Islet precursor cell (in vitro differentiated cells): ENCODE results near the gene RNF145.
"Not testable (repeated sequence)": the region's sequence is repeated elsewhere in the genome, so short reads cannot be mapped to it uniquely, and the experiment has no call there.

Source experiments
- DNase-seq: peaks from one replicate; pipeline ENCODE4 v3.0.0-alpha.2; 2018

RNF145 gene

DNA sequence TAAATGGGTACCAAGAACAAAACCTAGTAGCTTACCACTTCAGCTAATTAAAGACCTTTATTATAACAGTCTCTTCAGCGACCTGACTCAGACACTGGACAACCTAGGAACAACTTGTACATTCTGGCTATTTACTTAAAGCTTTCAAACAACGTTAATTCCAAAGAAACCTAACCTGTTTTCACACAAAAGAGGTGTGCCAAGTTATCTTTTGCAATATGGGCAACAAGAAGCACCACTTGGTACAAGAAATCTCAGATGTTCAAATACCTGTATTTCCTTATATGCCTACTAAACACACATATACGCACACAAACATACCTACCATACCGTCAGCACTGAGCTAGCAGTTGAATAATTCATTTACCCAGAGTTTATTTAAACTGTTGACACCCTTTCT is 23.0 kb downstream of the RNF145 start:
- DNase-seq = no peak

DNA sequence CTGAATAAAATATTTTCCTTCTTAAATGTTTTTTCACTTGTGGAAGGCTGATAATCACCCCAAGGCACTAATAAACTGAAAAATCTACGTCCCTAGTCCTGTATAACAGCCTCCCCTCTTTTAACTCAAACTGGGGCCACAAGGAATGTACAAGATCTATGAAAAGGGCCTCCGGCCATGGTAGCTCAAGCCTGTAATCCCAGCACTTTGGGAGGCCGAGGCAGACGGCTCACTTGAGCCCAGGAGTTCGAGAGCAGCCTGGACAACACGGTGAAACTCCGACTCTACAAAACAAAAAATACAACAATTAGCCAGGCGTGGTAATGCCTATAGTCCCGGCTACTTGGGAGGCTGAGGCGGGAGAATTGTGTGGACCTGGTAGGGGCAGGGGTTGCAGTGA is 23.6 kb downstream of the RNF145 start:
- DNase-seq = peak; percentile 57

DNA sequence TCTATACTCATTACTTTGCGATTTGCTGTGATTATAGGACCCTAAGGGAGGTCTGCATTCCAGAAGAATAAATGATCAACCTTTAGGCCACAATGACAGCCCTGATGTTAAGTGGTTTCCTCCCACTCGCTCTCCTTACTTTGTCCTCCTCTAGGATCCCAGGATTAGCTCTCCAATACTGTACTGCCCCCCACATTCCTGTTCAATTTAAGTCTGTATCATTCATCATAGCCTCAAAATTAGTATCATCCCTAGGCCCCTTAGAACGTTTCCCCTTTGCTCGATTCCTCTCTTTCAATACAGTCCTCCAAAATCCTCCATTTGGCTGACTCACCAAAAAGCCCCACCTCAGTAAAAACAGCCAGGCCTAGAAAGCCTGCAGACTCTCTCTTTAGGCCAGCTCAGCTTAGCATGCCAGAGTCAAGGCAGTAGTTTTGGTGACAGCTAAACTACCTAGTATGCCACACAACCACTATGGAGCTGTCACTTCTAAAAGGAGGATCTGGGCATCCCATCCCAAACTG is 24.4 kb downstream of the RNF145 start:
- peak; percentile 86 for DNase-seq

DNA sequence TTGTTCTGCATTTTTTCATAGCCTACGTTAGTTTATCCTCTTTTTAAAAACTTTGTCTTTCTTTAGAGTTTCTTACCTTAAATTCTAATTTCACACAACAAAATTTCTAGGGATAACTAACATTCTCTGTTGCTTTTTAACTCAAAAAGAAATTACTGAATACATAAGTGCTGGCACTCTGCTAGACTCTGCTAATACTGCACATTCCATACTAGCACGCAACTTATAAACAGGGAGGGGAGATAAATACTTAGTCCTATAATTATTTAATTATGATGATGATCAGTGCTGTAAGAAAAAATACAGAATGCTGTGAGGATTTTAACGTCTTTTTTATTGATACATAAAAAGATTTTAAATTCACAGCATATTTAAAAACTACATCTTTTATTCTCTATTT is 25.1 kb downstream of the RNF145 start:
- no peak for DNase-seq

DNA sequence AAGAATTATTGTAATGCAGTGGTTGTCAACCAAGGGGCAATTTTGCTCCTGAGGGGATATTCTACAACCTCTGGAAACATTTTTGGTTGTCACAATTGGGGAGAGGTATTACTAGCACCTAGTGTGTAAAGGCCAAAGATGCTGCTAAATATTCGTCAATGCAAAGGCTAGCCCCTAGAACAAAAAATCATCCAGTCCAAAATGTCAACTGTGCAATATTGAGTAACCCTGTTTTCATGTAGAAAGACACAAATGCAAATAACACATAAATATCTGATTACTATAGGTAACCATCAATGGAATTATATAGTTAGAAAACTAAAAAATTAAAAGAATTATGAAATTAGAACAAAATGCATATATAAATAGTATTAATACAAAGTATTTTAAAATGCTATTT is 26.1 kb downstream of the RNF145 start:
- no peak for DNase-seq

DNA sequence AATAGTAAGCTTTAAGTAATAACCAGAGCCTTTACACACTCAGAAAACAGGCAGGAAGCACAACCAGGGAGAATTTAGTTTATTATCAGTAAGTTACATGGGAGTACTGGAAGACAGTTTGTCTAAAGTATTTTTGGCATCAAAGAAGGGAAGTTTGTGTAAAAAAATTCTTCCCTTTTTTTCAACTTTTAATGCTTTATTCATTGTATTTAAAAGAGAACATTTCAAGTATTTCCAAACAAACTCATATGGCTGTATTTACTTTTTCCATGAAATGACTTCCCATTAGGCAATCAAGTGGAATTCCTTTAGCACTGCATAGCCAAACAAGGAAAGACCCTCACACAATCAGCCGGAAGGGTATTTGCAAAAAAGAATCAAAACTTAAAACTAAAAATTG is 26.7 kb downstream of the RNF145 start:
- no peak for DNase-seq

DNA sequence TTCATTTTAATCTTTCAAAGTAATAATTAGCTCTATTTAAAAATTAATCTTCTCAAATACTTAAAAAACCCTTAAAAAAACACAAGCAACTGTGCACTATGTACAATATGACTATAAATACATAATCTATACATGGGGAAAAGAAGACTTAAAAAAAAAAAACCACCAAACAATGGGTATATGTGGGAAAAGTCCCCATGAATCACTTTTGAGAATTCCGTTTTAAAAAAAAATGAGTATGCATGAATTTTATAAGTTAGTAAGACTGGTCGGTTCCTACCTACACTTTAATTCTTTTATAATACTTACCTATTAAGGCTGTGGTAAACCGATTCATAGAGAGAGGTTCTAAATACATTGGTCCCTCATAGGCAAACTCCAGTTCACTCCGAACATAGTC is 27.7 kb downstream of the RNF145 start:
- DNase-seq = no peak

DNA sequence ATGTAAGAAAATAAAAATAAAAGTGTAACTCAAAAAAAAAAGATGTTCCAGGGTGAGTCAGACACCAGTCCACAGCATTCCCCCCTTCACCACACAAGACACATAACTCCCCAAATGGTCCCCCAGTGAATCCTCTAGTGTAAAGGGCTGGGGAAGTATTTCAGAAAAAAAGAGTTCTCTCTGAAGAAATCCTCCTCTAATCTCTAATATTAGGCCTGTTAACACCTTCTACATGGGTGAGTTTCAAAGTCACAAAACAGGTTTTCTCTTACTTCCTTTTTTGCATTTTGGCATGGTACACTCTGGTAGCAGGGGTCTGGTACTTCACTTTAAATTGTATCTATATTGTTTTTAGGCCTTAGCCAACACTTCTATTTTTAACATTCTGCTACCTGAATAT is 28.2 kb downstream of the RNF145 start:
- DNase-seq = no peak

DNA sequence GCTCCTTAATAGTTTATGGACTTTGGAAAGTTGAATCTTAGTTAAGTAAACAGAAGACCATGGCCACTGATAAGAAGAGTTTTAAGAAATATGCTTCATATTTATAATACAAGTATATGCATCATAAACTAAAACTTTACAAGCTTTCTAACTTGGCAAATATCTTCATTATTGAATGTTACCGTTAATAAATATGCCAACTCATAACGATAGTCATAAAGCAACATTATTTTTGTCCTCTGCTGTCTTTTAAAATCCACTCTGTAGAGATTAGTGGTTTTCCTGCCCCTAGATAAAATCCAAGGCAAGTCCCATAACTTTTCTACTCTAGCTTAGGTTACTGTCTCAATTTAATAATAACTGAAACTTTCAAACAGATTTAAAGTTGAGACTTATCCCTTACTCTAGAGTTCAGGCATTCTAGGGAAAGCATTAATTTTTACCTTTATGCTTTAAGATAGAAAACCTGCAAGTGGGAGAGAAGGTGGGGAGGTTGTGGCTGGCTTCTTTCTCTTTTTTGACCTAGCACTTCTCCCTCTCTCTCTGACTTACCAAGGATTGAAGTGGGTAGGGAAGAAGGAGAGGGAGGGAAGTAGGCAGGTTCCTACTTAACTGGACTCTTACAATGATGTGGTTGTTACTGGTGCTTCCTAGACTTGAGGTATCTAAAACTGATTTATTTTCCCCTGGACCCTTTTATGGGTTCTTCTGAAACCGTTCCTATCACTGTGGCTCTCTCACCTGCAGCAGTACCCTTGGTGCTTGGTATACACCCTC is 29.6 kb downstream of the RNF145 start:
- DNase-seq = no peak

DNA sequence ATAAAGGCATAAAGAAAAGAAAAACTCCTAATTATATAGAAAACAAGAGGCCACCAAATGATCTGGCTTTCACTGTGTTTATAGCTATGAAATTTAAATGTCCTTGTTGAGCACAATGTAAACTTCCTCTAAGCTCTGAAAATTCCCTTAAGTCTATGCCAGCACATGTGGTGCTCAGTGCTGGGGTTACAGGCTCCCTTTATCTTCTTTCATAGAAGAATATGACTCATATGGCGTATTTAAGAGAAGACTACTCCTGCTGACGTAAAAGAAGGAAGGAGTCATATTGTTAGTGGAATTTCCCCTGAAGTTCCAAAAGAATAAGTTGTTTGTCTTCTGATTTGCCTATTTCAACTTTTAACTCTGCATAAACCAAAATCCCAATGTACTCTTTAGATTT is 30.4 kb downstream of the RNF145 start:
- no peak for DNase-seq

DNA sequence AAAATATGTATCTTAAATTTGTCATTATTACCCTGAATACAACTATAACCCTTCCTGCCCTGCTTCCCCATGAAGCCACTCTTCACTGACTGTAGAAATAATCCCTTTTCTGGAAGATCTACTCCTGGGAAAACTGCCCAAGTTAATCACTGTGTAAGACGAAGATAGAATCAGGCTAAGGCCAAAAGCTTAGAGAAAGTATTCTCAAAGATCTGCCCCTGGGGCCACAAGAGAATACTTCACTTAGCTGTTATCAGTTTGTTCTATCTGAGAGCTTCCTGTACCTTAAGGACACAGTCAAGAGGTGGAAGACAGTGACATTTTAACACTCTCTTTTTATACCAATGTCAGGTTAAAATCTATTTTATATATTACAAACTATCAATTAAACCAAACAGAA is 33.8 kb downstream of the RNF145 start:
- DNase-seq = peak; percentile 76

DNA sequence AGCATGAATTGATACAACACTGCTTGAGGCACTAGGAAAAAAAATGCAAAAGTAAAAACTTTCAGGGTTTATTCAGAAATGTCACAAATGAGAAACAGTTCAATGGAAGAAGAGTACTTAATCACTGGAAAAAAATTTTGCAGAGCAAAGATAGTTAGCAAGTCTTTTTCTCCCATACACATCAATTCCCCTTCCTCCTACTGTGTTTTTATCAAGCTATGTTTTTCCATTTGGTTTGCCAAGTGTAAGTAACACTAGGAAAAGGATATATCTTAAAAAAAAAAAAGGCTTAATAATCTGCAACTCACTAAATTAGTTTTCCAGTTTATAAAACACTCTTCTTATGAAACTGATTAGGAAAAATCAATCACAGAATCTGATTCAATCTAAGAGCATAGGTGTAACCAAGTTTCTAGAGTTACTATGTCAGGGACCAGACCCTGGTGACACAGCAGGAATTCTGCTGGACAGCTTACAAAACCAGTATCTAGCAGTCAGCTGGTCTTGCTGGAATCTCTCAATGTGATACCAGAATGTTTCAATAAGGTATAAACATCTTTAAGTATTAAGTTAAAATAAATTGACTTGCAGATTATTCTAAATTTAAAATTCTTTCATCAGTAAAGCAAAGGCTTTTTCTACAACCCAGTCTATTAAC is 34.7 kb downstream of the RNF145 start:
- peak; percentile 55 for DNase-seq

DNA sequence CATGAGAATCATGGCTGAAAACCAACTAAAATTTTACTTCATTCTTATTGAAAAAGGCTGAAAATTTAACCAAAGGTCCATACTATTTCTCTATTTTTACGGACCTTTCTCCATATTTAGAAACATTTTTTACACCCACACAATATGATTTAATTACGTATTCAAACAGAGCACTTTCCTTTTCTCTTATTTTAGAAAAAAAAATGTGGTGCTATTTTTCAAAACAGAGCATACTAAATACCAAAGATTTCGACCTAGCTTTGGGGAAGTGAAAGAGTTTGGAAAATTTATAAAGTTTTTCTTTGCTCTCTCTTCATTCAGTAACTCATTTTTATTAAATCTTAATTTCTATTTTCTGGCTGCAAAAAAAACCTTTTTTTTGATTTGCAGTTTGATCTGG is 38.1 kb downstream of the RNF145 start:
- DNase-seq = no peak

DNA sequence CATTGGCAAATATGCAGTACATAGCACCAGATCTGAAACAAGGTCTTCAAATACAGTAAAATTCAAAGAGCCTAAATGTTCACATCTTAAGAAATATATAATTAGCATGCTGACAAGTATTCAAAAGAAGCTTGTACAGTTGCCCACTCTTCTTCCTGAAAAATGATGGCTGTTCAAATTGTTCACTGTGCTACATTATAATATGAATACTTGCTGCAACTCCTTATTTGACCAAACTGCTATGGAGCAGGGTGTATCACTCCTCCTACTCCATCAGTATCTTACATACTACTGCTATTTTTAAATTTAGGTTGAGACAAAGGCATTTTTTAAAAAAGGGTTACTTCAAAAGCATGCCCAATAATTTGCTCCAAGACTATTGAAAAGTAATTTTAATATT is 39.3 kb downstream of the RNF145 start:
- no peak for DNase-seq

DNA sequence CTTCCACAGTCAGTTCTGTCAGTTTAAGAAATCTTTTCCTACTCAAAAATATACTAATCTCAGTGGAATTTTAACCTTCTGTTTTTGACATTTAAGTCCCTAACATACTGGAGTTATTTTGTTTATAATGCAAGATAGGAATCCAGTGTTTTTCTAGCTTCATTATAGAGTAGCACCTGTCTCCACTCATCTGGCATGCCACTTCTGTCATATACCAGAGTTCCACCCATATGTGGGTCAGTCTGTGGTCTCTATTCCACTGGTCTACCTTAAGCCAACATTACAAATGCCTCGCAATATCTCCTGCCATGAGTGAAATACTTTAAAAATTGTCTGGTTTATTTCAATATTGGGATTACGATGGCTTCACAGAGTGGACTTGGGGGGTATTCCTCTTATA is 42.9 kb downstream of the RNF145 start:
- no peak for DNase-seq

DNA sequence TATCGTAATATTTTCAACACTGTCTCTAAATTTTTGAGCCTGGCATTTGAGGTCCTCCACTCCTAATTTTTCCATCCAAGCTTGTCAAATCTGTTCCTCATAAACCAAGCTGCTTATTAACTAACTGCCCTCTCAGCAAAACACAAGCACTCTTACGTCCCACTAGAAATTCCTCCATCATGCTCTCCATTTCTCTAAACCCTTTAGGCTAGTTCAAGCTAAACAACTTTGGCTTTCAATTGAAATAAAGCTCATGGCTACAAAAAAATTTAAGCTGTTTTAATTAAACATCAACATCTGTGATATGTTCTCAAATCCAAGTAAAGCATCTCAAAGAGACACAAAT is 45.7 kb downstream of the RNF145 start:
- DNase-seq = no peak

DNA sequence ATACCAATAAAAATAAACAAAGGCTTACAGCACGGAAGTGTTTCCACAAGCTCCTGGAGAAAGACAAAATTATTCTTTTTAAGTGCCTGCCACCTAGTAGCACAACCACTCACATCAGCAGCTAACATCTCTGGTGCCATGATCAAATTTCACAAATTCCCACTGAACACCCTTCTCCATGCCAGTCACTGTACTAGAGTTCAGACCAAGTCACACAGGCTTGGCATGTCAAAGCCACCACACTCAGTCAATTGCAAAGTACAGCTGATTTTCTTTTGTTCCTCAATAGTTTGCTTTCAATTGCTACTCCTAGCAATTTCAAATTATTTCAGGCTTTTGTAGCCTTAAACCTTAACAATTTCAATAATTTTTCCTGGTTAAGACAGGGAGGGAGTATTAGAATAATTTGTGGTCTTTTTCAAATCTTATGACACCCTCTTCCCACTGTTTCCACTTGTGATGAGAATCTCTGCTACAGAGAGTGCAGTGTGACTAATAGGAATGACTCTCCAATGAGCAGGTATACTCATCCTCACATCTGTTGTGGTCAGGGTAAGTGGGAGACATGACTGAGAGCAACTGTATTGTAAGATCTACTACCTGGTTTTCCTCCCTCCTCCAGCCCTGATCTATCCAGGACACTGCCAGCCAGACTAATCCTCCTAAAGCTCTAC is 46.2 kb downstream of the RNF145 start:
- peak; percentile 80 for DNase-seq

DNA sequence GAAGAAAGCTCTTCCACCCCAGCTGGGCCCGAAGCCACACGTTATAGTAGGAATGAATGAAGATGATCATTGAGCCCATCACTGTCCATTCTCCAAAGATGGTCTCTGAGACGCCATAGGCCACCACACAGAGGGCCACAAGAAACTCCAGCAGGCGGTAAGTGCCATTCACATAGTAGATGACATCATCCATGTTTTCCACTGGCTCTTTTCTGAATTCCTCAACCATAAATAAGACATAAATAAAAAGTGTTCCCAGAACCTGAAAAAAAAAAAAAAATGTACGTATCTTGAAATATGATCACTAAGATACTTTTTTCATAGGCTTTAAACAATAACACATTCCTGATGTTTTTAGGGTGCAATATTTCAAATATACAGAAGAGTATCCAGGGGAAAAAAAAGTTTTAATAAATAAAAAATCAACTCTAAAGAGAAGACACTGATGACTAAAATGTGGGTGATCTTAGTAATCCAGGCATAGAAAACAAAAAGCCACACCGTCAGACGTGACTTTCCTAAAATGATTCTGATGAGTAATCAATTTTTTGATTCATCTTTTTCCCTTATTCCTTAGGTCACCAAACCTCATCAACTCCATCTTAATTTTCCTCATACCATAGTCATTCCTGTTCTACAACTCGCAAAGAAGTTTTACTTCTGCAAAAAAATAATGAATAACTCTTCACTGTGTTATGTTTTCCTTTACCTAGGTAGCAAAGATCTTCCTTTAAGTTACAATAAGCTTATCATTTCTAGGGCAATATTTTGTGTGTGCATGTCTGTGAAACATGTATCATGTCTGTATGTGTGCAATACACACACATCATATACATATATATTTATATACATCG is 47.8 kb downstream of the RNF145 start:
- no peak for DNase-seq

DNA sequence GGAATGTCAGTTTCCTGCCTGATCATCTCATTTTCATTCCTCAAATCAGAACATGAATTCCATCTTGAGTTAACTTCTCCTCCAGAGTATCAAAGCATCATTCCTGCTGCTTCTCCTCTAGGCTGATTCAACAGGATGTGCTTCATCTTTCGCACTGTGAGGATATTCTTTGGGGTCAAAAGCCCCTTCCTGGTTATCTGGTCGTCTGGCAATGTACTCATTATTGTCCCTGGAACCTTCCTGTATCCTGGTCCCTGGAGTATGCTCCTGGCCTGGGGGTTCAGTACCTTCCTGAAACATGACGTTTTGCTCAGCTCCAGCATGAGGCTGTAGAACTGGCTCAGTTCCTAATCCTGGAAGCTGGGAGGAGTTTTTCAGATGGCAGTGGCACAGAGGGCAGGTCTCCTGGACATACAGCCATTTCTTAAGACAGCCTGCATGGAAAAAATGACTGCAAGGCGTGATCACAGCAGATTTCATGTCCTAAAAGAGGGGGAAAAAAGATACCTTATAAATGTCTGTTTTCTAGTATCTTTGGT is 50.7 kb downstream of the RNF145 start:
- not testable (repeated sequence) for DNase-seq

DNA sequence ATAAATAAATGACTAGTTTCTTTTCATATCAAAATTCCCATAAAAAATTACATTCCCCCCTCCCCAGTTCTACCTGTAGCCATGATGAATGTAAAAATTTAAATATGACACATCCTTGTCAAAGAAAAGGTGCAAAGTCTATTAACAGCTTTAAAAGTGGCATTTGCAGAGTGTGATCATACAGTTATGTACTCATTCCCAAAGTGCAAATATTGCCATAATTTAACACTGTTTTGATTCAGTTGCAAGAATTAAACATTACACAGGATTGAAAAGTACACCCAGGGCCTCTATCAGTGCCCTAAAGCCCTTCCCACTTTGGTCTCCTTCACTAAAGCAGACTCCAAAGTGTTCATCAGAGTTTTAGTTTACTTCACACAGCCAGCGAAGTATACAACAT is 51.8 kb downstream of the RNF145 start:
- no peak for DNase-seq

DNA sequence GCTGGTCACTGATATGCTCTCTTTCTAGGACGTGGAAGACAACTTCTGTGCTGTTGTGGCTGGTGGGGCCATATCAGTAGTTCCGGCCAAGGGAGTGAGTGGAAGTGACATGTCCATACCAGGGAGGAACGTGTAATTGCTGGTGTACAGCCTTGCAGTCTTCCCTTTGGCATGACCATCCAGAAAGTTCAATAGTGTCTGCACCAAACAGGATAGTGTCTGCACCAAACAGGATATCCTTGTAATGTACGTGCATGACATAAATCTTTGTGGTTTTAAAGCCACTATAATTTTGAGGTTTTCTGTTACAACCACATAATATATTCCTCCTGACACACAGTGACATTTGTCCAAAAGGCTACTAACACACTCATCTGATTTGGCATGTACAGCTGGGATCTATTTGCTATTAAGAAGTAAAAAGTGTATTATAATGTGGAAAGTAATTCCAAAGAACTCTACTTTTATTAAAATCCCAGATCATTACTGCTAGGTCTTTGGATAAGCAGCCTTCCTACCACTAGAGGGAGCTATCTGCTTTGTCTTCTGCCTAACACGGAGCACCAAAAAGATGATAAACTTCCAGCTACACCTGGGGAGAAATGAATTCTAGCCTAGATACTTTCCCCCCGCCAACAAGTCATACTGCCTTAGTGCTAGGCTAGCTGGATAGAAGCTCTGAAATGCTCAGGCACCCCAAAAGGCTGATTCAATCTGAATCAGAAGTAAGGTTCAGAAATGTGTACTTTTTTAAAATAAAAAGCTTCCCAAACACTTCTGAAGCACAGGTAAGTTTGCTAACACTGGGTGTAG is 52.7 kb downstream of the RNF145 start:
- DNase-seq = no peak

DNA sequence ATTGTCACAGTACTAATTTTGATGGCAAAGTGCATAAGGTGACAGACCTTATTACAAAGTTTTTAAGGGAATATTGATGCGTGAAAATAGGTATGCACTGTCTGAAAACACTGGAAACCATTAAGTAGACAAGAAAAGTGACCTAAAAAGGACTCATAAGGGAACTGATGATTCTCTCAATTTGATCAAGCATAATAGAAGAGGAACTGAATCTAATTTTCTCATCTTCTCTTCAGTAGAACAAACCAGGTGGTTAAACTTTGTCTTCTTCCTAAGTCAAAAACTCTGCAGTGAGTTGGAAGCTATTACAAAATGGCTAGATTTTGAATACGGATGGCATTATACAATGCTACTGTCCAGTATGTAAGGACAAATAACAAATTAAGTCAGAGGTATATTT is 53.4 kb downstream of the RNF145 start:
- no peak for DNase-seq
